ENCODE data around the gene DACT2.

DACT2 gene

DNA sequence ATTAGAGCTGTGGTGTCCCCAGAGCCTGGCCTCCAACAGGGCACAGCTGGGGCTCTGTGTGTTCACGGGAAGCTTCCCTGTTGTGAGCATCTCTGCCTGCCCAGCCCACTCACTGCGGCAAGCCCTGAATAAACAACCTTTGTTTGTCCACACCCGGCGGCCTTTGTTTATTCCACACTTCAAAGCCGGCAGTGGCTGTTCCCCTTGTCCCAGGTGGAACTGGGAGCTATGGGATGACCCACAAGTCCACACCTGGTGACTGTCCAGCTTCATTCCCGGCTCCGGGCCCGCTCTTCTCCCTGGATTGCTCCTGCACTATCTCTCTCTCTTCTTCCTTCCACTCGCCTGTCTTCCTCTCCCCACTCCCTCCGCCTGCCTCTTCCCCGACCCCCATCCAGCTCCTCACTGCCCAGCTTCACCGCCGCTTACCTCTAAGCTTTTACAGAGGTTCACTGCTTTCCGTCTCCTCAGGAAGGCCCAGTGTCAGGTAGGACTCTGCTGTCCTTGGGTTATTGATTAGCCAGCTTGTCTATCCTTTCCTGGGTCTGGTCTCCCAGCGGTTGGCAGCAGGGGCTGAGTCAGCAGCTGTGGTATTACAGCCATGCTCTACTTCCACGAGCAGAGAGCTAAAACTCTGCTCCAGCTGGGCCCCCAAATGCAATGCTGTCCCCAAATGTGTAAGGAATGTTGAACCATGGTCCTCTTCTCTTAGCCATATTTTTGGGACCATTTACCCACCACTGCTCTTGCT is 17.8 kb downstream of the DACT2 start:
- ATAC-seq (ENCODE audit: low read depth): no peak
- DNase-seq (ENCODE audit: low spot score): no peak
- TF ChIP-seq, protein P1, sequence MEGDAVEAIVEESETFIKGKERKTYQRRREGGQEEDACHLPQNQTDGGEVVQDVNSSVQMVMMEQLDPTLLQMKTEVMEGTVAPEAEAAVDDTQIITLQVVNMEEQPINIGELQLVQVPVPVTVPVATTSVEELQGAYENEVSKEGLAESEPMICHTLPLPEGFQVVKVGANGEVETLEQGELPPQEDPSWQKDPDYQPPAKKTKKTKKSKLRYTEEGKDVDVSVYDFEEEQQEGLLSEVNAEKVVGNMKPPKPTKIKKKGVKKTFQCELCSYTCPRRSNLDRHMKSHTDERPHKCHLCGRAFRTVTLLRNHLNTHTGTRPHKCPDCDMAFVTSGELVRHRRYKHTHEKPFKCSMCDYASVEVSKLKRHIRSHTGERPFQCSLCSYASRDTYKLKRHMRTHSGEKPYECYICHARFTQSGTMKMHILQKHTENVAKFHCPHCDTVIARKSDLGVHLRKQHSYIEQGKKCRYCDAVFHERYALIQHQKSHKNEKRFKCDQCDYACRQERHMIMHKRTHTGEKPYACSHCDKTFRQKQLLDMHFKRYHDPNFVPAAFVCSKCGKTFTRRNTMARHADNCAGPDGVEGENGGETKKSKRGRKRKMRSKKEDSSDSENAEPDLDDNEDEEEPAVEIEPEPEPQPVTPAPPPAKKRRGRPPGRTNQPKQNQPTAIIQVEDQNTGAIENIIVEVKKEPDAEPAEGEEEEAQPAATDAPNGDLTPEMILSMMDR (IDR thresholded peaks at IDR 0.05; ENCODE audit: poor library complexity, severe bottlenecking): no peak
- no peaks in the 10 kb centered on the region for H3K9me3 ChIP-seq (ENCODE audit: severe bottlenecking)
- H3K36me3 ChIP-seq (ENCODE audit: low read depth): no peaks in the 10 kb centered on the region
- H3K27me3 ChIP-seq (ENCODE audit: insufficient read depth, poor library complexity, severe bottlenecking): peaks cover 26% of the 10 kb centered on the region
- H3K4me3 ChIP-seq (ENCODE audit: severe bottlenecking): no peak overlapping the region
- H3K27ac ChIP-seq (ENCODE audit: poor library complexity, severe bottlenecking): no peak overlapping the region
- no peaks in the 10 kb centered on the region for H3K4me1 ChIP-seq (ENCODE audit: insufficient read depth, poor library complexity, severe bottlenecking)

DNA sequence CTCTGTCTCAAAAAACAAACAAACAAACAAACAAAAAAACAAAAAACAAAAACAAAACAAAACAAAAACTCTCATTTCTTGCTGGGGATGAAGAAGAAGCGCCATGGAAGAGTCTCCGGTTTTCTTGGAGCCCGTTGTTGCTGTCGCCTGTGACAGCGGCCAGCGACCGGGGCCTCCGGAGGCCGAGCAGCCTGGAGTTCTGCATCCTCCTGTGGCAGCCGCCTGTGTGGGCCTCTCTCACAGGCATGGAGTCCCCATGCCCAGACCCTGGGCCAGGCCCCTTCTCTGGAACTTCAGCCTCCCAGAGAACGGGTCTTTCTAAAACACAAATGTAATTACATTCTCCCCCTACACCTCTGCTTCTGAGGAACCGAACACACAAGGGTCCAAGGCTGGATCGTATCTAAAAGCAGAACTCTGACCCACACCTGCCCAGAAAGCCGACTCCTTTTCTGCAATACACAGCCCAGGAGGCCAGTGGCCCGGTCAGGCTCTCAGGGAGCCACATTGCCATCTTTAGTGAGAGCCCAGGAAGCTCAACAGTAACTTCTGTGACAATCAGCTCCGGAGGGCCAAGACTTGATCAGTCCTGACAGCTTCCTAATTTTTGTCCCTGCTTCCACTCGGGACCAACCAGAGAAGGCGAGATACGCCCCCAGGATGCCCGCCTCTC is 18.5 kb downstream of the DACT2 start:
- Histone ChIP-seq H3K36me3 (ENCODE audit: low read depth) (no peaks in the 10 kb centered on the region), H3K27me3 (ENCODE audit: insufficient read depth, poor library complexity, severe bottlenecking) (peaks cover 26% of the 10 kb centered on the region), H3K4me1 (ENCODE audit: insufficient read depth, poor library complexity, severe bottlenecking) (no peaks in the 10 kb centered on the region), H3K27ac (ENCODE audit: poor library complexity, severe bottlenecking) (no peak overlapping the region), H3K9me3 (ENCODE audit: severe bottlenecking) (no peaks in the 10 kb centered on the region), H3K4me3 (ENCODE audit: severe bottlenecking) (no peak overlapping the region)
- ATAC-seq (ENCODE audit: low read depth) (no peak), DNase-seq (ENCODE audit: low spot score) (no peak)
- TF ChIP-seq, protein P1 (IDR thresholded peaks at IDR 0.05; ENCODE audit: poor library complexity, severe bottlenecking): no peak

DNA sequence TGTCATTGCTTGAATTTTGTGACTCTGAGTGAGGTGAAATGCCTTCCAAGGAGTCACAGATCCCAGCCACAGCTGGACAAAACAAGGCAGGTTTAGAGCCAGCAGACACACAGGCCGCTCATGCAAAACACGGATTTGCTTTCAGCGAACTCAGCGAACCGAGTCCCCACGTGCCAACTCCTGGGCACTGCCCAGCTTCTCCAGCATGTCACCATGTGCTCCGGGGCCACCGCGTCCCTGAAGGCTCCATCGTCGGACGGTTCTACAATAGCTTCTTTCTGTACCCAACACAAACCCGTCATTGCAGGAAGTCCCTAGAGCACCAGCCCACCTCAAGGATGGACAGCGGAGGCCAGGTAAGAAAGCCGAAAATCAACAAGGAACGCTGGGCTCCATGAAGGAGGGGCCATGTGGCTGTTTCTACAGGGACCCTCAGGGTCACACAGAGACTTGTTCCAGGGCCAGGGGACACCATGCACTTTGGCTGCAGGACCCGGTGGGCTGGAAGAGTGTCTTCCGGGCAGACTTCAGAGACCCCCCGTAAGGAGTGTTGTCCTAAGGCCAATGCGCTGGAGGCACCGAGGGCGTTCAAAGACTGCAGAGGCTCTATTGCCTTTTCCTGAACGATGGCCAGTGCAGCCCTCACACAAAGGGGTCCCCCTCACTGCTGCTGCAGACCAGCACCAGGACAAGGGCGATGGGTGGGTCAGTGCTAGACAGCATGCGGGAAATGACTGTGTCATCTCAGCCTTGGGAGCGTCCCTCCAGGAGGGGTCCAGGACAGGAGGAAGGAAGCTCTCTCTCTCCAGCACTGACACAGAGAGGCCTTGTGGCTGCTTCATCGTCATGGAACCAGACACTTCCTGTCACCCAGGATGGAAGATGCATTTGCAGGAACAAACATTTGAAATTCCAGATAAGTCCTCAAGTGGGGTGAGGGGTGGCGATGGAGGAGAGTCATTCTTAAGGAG is 19.8 kb downstream of the DACT2 start:
- Histone ChIP-seq H3K27ac (ENCODE audit: poor library complexity, severe bottlenecking) (no peak overlapping the region), H3K27me3 (ENCODE audit: insufficient read depth, poor library complexity, severe bottlenecking) (peaks cover 26% of the 10 kb centered on the region), H3K9me3 (ENCODE audit: severe bottlenecking) (no peaks in the 10 kb centered on the region), H3K4me3 (ENCODE audit: severe bottlenecking) (no peak overlapping the region), H3K4me1 (ENCODE audit: insufficient read depth, poor library complexity, severe bottlenecking) (no peaks in the 10 kb centered on the region), H3K36me3 (ENCODE audit: low read depth) (no peaks in the 10 kb centered on the region)
- no peak for DNase-seq (ENCODE audit: low spot score)
- TF ChIP-seq, protein P1 (IDR thresholded peaks at IDR 0.05; ENCODE audit: poor library complexity, severe bottlenecking): no peak
- no peak for ATAC-seq (ENCODE audit: low read depth)

DNA sequence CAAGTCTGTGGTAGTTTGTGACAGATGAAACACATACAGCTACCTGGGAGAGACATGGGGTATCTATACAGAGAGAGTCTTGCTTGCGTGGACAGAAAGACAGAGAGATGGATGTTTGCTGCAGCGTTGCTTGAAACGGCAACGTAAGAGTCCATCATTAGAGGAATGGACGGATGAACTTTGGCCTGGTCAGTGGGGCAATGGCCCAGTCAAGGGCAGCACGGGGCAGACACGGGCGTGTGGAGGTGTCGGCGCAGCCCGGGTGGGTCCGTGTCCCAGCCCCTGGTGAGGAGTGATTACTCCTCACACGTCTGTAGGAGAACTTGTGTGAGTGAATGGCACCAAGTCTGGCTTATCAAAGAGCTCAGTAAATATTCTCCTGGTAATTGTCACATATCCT is 21.9 kb downstream of the DACT2 start:
- Histone ChIP-seq H3K4me3 (ENCODE audit: severe bottlenecking) (no peak overlapping the region), H3K9me3 (ENCODE audit: severe bottlenecking) (no peaks in the 10 kb centered on the region), H3K36me3 (ENCODE audit: low read depth) (no peaks in the 10 kb centered on the region), H3K4me1 (ENCODE audit: insufficient read depth, poor library complexity, severe bottlenecking) (no peaks in the 10 kb centered on the region), H3K27me3 (ENCODE audit: insufficient read depth, poor library complexity, severe bottlenecking) (peaks cover 31% of the 10 kb centered on the region), H3K27ac (ENCODE audit: poor library complexity, severe bottlenecking) (no peak overlapping the region)
- DNase-seq (ENCODE audit: low spot score): no peak
- ATAC-seq (ENCODE audit: low read depth): no peak
- TF ChIP-seq, protein P1 (IDR thresholded peaks at IDR 0.05; ENCODE audit: poor library complexity, severe bottlenecking): no peak

Measured in RWPE2 (cell line).